Endothelial cell of umbilical vein (primary cell): ENCODE results near the gene CCR7.

ENCODE experiments used
- CTCF ChIP-seq, 2 donors: IDR thresholded peaks; 1 replicate in 1 of 2; 2 replicates in 1 of 2; pipeline ENCODE4 v1.5.1; 2011; ENCODE audit warnings: low read length in 2 of 2, mild to moderate bottlenecking in 2 of 2, moderate library complexity in 2 of 2, control low read depth in 1 of 2, inconsistent platforms in 1 of 2, low read depth in 1 of 2; ENCODE audit not compliant: insufficient read depth in 1 of 2; ENCODE audit errors: extremely low read depth in 1 of 2
- EZH2 ChIP-seq: IDR thresholded peaks from 2 replicates; pipeline ENCODE4 v1.6.1; 2012; ENCODE audit warnings: borderline replicate concordance, low read depth, mild to moderate bottlenecking, moderate library complexity, low read length, inconsistent platforms; ENCODE audit not compliant: severe bottlenecking
- JUN ChIP-seq: IDR thresholded peaks from 2 replicates; pipeline ENCODE4 v1.6.1; 2011; ENCODE audit warnings: borderline replicate concordance, low read depth; ENCODE audit not compliant: insufficient read length, insufficient read depth
- POLR2A ChIP-seq: IDR thresholded peaks from 2 replicates; pipeline ENCODE4 v1.6.1; 2012; ENCODE audit warnings: low read depth, mild to moderate bottlenecking, control low read depth, low read length
- POLR2AphosphoS5 ChIP-seq: IDR thresholded peaks from 2 replicates; pipeline ENCODE4 v1.6.1; 2012; ENCODE audit warnings: low read depth, mild to moderate bottlenecking, control low read depth, low read length, moderate library complexity; ENCODE audit not compliant: insufficient read depth

- TF ChIP-seq POLR2A (no peak), POLR2AphosphoS5 (no peak), EZH2 (no peak), CTCF (IDR thresholded peaks at IDR 0.05; ENCODE audit: extremely low read depth in 1 of 2, insufficient read depth in 1 of 2, low read depth in 1 of 2, low read length in 2 of 2) (no peak), JUN (no peak)
Observed at GRCh38 chr17:40528692-40529417, 36.4 kb downstream of the CCR7 start.
